IMR-90 (cell line): Measurements from ENCODE around the gene NOXA1. TPM values are rescaled to one million over a fixed set of nuclear protein-coding genes. Genes with fewer than 3 reads are reported as not detected.

Experiments used
- ATAC-seq: fragments of 200-7000 bp; cut with Tn5 transposase; 2 replicates; pipeline ENCODE4 v1.9.1; 2020; ENCODE audit warnings: low read depth, mild to moderate bottlenecking, moderate library complexity
- BruUV-seq: library from RNA; stranded (reverse); fragments of 400-500 nt; replicated peaks from 2 replicates; lab custom pipeline; 2021; lab: Mats Ljungman, UMichigan
- CTCF ChIA-PET: fragments of 300-600 bp; formaldehyde crosslinking; extraction: SDS; loops from one replicate; lab custom pipeline; 2021; ENCODE audit warnings: antibody characterized with exemption; lab: Yijun Ruan, JAX
- POLR2A ChIA-PET: fragments of 300-600 bp; sonication (Branson Sonifier 250); formaldehyde crosslinking; loops from one replicate; lab custom pipeline; 2022; ENCODE audit warnings: antibody characterized with exemption; ENCODE audit not compliant: unreplicated experiment; lab: Charles Lee
- DNase-seq: peaks from one replicate; pipeline ENCODE4 v3.0.0; 2013
- H2AFZ ChIP-seq: replicated peaks from 2 replicates; pipeline ENCODE3; 2013; ENCODE audit warnings: low read length, mild to moderate bottlenecking; ENCODE audit not compliant: poor library complexity
- H2AK5ac ChIP-seq: 2 replicates; pipeline ENCODE4 v1.6.1; 2013; ENCODE audit warnings: low read depth, low read length, inconsistent platforms
- H2AK9ac ChIP-seq: replicated peaks from 2 replicates; pipeline ENCODE3; 2013; ENCODE audit warnings: mild to moderate bottlenecking, low read depth, low read length, moderate library complexity; ENCODE audit not compliant: poor library complexity
- H2BK120ac ChIP-seq: 2 replicates; pipeline ENCODE4 v1.6.1; 2013; ENCODE audit warnings: low read depth, low read length, inconsistent platforms
- H2BK15ac ChIP-seq: 3 replicates; pipeline ENCODE4 v1.6.1; 2013; ENCODE audit warnings: low read depth, low read length, inconsistent platforms
- H2BK20ac ChIP-seq: 2 replicates; pipeline ENCODE4 v1.6.1; 2013; ENCODE audit warnings: low read depth, mild to moderate bottlenecking, inconsistent platforms, low read length, moderate library complexity
- H2BK5ac ChIP-seq: 2 replicates; pipeline ENCODE4 v1.6.1; 2013; ENCODE audit warnings: mild to moderate bottlenecking, low read depth, low read length, inconsistent platforms; ENCODE audit not compliant: poor library complexity, severe bottlenecking
- H3K14ac ChIP-seq: replicated peaks from 2 replicates; pipeline ENCODE4 v1.6.1; 2013; ENCODE audit warnings: low read depth, low read length, inconsistent platforms
- H3K18ac ChIP-seq: 2 replicates; pipeline ENCODE4 v1.6.1; 2013; ENCODE audit warnings: low read depth, low read length, control low read depth
- H3K23ac ChIP-seq: 2 replicates; pipeline ENCODE4 v1.6.1; 2013; ENCODE audit warnings: low read depth, low read length, inconsistent platforms
- H3K27ac ChIP-seq: 2 replicates; pipeline ENCODE4 v1.5.1; 2013; ENCODE audit warnings: mild to moderate bottlenecking, control low read depth, low read length; ENCODE audit not compliant: insufficient read depth
- H3K27me3 ChIP-seq: 2 replicates; pipeline ENCODE4 v1.6.1; 2013; ENCODE audit warnings: low read length; ENCODE audit not compliant: control insufficient read depth, insufficient read depth
- H3K36me3 ChIP-seq: 2 replicates; pipeline ENCODE4 v1.6.1; 2013; ENCODE audit warnings: low read length, mixed read lengths; ENCODE audit not compliant: control insufficient read depth, insufficient read depth
- H3K4ac ChIP-seq: 2 replicates; pipeline ENCODE4 v1.6.1; 2013; ENCODE audit warnings: low read depth, low read length, inconsistent platforms
- H3K4me1 ChIP-seq: 2 replicates; pipeline ENCODE4 v1.6.1; 2013; ENCODE audit warnings: low read length, mixed read lengths; ENCODE audit not compliant: control insufficient read depth, insufficient read depth
- H3K4me2 ChIP-seq: 2 replicates; pipeline ENCODE4 v1.6.1; 2013; ENCODE audit warnings: low read depth, mild to moderate bottlenecking, control low read depth, low read length, moderate library complexity
- H3K4me3 ChIP-seq: 2 replicates; pipeline ENCODE4 v1.5.1; 2013; ENCODE audit warnings: low read depth, mild to moderate bottlenecking, control low read depth, low read length, moderate library complexity; ENCODE audit not compliant: insufficient read depth
- H3K56ac ChIP-seq: 2 replicates; pipeline ENCODE4 v1.6.1; 2013; ENCODE audit warnings: low read length, inconsistent platforms; ENCODE audit not compliant: insufficient read depth; ENCODE audit errors: extremely low read depth
- H3K79me1 ChIP-seq, 2 experiments: 2 replicates each; pipeline ENCODE4 v1.6.1; 2013; ENCODE audit warnings: low read length in 2 of 2, inconsistent platforms in 1 of 2, low read depth in 1 of 2
- H3K9ac ChIP-seq: 2 replicates; pipeline ENCODE4 v1.6.1; 2013; ENCODE audit warnings: low read depth, low read length, control low read depth
- H3K9me1 ChIP-seq: 2 replicates; pipeline ENCODE4 v1.6.1; 2013; ENCODE audit warnings: low read length, inconsistent platforms; ENCODE audit not compliant: insufficient read depth
- H3K9me3 ChIP-seq: 2 replicates; pipeline ENCODE4 v1.6.1; 2013; ENCODE audit warnings: low read length; ENCODE audit not compliant: control insufficient read depth, insufficient read depth
- H4K20me1 ChIP-seq: 2 replicates; pipeline ENCODE4 v1.6.1; 2013; ENCODE audit warnings: low read length, inconsistent platforms; ENCODE audit not compliant: insufficient read depth
- H4K5ac ChIP-seq: 2 replicates; pipeline ENCODE4 v1.6.1; 2013; ENCODE audit warnings: mild to moderate bottlenecking, low read depth, low read length, control low read depth
- H4K8ac ChIP-seq, 2 experiments: 2 replicates each; pipeline ENCODE4 v1.6.1; 2013; ENCODE audit warnings: low read depth in 2 of 2, low read length in 2 of 2, control low read depth in 1 of 2, inconsistent platforms in 1 of 2
- H4K91ac ChIP-seq: 2 replicates; pipeline ENCODE4 v1.6.1; 2013; ENCODE audit warnings: low read depth, low read length, inconsistent platforms; ENCODE audit not compliant: insufficient read depth
- RFX5 ChIP-seq: IDR thresholded peaks from 2 replicates; pipeline ENCODE4 v1.8.0; 2012; ENCODE audit warnings: low read depth, mild to moderate bottlenecking, low read length, moderate library complexity
- WGBS, 2 experiments: methylation state at CpG; one replicate each; pipeline versions ENCODE4 v1.1.5 to v1.1.7; 2013; ENCODE audit warnings: missing lambda C conversion rate in 2 of 2; ENCODE audit not compliant: insufficient read length in 1 of 2; ENCODE audit errors: extremely low coverage in 2 of 2; 5-methylcytosine and 5-hydroxymethylcytosine counted together
- dilution Hi-C: fragments of 300-500 bp; cut with HindIII; formaldehyde crosslinking; loops from one replicate; pipeline ENCODE4 v1.14.3; 2018; ENCODE audit warnings: low sequenced_read_pairs; ENCODE audit not compliant: unreplicated experiment
- in situ Hi-C: fragments of 300-500 bp; cut with MboI; formaldehyde crosslinking; loops from 3 replicates; pipeline ENCODE4 v1.14.3; 2019; ENCODE audit warnings: low sequenced_read_pairs, inconsistent platforms, mixed read lengths
- intact Hi-C: fragments of 100-400 bp; cut with micrococcal nuclease; formaldehyde crosslinking; loops from 2 replicates; pipeline ENCODE4 v1.10.0; 2022
- polyA plus RNA-seq, 3 experiments: library from polyadenylated mRNA; depleted of rRNA; stranded (reverse); fragments of >200 nt; gene quantifications; 2 replicates each; pipeline ENCODE4 v1.2.3, GENCODE V29; 2012; ENCODE audit warnings: low replicate concordance in 1 of 3
- total RNA-seq: library from RNA; depleted of rRNA; stranded (reverse); fragments of >200 nt; gene quantifications from 2 replicates; pipeline ENCODE4 v1.2.3, GENCODE V29; 2012

Gene NOXA1
- total and polyA plus RNA-seq, 2 of the 4 experiments (the other 2 are of a cell fraction): 0.17 TPM; not detected in 1

GRCh38 chr9:137465000-137465719, 42.0 kb downstream of the NOXA1 start:
- no peaks in the 10 kb centered on the region for H3K36me3 ChIP-seq
- H2BK120ac ChIP-seq: no peak overlapping the region
- H3K27ac ChIP-seq: no peak overlapping the region
- DNase-seq (no peak), ATAC-seq (no peak)
- TF ChIP-seq RFX5: no peak
- H4K20me1 ChIP-seq: no peaks in the 10 kb centered on the region
- no peak overlapping the region for H3K4ac ChIP-seq
- CTCF ChIA-PET: interaction anchor here (0.6 kb wide), 1 partner anchor 180 kb away, joined by 3 read pairs; no protein-coding TSS in a partner anchor
- POLR2A ChIA-PET: no interaction called here
- no peak overlapping the region for H4K91ac ChIP-seq
- H3K4me3 ChIP-seq: no peak overlapping the region
- H3K23ac ChIP-seq: no peak overlapping the region
- WGBS, 2 experiments: 38% methylated on average over 2 of the region's 23 CpGs; no CpG with 5 or more reads in 1 of the 2 experiments
- H3K4me1 ChIP-seq: no peaks in the 10 kb centered on the region
- no peak overlapping the region for H2AK5ac ChIP-seq
- H2BK5ac ChIP-seq: no peak overlapping the region
- no peak overlapping the region for H2BK20ac ChIP-seq
- H4K5ac ChIP-seq: no peak overlapping the region
- no peak overlapping the region for H3K56ac ChIP-seq
- in situ Hi-C loops: no loop called here
- H3K27me3 ChIP-seq: peaks cover 11% of the 10 kb centered on the region
- no peak overlapping the region for H2AK9ac ChIP-seq
- H3K18ac ChIP-seq: no peak overlapping the region
- no peak overlapping the region for H4K8ac ChIP-seq
- dilution Hi-C loops: no loop called here
- H3K79me1 ChIP-seq: no peaks in the 10 kb centered on the region
- BruUV-seq: no TSS peak
- H2BK15ac ChIP-seq: no peak overlapping the region
- no peak overlapping the region for H3K14ac ChIP-seq
- no peaks in the 10 kb centered on the region for H3K9me1 ChIP-seq
- intact Hi-C loops: no loop called here
- no peak overlapping the region for H2AFZ ChIP-seq
- no peak overlapping the region for H3K4me2 ChIP-seq
- H3K9ac ChIP-seq: no peak overlapping the region
- H3K9me3 ChIP-seq: no peaks in the 10 kb centered on the region
